Occipital lobe (tissue), 2 donors: ENCODE measurements around the gene PARP11. TPM values are rescaled to one million over a fixed set of nuclear protein-coding genes. Genes with fewer than 3 reads are reported as not detected.

Experiments used
- DNase-seq: peaks from one replicate; lab custom pipeline; 2025; lab: John Stamatoyannopoulos, UW
- total RNA-seq: library from RNA; depleted of rRNA; stranded (reverse); fragments of >200 nt; gene quantifications from one replicate; pipeline ENCODE4 v1.2.3, GENCODE V29; 2014

PARP11 gene
- total RNA-seq, 1 donor from 2014 or later: 17.5 TPM

GRCh38 chr12:3772380-3772779 lies 100.8 kb downstream of the PARP11 start:
- DNase-seq: no peak

GRCh38 chr12:3771853-3772252 lies 101.3 kb downstream of the PARP11 start:
- DNase-seq: no peak

GRCh38 chr12:3770891-3771290 lies 102.3 kb downstream of the PARP11 start:
- no peak for DNase-seq

GRCh38 chr12:3768911-3769447 lies 104.2 kb downstream of the PARP11 start:
- DNase-seq: no peak

GRCh38 chr12:3761116-3761735 lies 112.0 kb downstream of the PARP11 start:
- no peak for DNase-seq

GRCh38 chr12:3759878-3760277 lies 113.3 kb downstream of the PARP11 start:
- DNase-seq: no peak

Other genes with a start within 250 kb of the PARP11 start
- 1.1 TPM for gene CRACR2A, start 120.3 kb downstream of the PARP11 start, total RNA-seq